DND-41 (cell line): Measurements from ENCODE around the gene MT1M.

Experiments
- CTCF ChIP-seq: IDR thresholded peaks from 2 replicates; pipeline ENCODE4 v1.5.1; 2012; ENCODE audit warnings: borderline replicate concordance, low read length, moderate library complexity, mild to moderate bottlenecking; ENCODE audit not compliant: poor library complexity, severe bottlenecking; ENCODE audit errors: extremely low read depth
- EZH2 ChIP-seq: IDR thresholded peaks from 3 replicates; pipeline ENCODE4 v1.6.1; 2012; ENCODE audit warnings: borderline replicate concordance, low read depth, mild to moderate bottlenecking, moderate library complexity, low read length, inconsistent platforms; ENCODE audit not compliant: severe bottlenecking

GRCh38 chr16:56608043-56608875, 24.2 kb upstream of the MT1M start, which contains the start of gene MT2A:
- TF ChIP-seq CTCF (no peak), EZH2 (no peak)
